GM12801 (cell line): ENCODE measurements around the gene CTRL.

Experiments used
- TF ChIP-seq, protein P1 (sequence below): IDR thresholded peaks from one replicate; pipeline ENCODE4 v1.5.1; 2011; ENCODE audit warnings: control low read depth; ENCODE audit not compliant: insufficient read length; ENCODE audit errors: extremely low read depth

Gene CTRL

DNA sequence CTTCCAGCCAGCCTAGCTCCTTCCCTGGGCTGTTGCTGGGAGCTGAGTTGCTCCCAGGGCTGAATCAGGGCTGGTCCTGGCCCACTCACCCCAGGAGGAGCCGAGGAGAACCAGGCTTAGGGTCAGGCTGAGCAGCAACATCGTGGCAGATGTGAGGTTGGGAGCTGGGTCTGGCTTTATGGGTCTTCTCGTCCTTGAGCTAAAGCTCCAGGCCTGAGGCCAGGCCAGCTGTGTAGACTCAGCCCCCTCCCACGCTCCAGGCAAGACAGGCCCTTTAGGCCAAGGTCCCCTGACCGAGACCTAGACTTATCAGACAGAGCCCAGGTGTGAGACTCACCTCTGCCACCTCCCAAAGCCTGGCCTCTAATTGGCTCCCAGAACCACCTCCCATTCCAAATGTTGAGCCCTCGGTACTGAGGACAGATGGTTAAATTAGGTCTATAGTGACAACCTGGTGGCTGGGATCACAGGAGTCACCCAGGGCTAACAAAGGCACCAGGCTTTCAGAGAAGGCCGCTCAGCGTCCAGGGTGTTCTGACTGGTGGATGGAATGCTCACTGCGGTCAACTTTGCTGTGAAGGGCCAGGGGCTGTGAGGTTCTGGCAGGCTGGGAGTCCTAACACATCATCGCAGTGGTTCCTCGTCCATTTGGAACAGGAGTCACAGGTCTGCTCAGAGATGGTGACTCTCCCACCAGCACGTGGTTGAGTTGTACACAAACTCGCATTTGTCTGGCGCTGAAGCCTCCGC, at the start of gene CTRL:
Gene CTRL (minus strand): TSS at position 151 of the 750 bp plus-strand sequence. CDS start 10 bp downstream, at position 141.
- TF ChIP-seq, protein P1, sequence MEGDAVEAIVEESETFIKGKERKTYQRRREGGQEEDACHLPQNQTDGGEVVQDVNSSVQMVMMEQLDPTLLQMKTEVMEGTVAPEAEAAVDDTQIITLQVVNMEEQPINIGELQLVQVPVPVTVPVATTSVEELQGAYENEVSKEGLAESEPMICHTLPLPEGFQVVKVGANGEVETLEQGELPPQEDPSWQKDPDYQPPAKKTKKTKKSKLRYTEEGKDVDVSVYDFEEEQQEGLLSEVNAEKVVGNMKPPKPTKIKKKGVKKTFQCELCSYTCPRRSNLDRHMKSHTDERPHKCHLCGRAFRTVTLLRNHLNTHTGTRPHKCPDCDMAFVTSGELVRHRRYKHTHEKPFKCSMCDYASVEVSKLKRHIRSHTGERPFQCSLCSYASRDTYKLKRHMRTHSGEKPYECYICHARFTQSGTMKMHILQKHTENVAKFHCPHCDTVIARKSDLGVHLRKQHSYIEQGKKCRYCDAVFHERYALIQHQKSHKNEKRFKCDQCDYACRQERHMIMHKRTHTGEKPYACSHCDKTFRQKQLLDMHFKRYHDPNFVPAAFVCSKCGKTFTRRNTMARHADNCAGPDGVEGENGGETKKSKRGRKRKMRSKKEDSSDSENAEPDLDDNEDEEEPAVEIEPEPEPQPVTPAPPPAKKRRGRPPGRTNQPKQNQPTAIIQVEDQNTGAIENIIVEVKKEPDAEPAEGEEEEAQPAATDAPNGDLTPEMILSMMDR: no peak

DNA sequence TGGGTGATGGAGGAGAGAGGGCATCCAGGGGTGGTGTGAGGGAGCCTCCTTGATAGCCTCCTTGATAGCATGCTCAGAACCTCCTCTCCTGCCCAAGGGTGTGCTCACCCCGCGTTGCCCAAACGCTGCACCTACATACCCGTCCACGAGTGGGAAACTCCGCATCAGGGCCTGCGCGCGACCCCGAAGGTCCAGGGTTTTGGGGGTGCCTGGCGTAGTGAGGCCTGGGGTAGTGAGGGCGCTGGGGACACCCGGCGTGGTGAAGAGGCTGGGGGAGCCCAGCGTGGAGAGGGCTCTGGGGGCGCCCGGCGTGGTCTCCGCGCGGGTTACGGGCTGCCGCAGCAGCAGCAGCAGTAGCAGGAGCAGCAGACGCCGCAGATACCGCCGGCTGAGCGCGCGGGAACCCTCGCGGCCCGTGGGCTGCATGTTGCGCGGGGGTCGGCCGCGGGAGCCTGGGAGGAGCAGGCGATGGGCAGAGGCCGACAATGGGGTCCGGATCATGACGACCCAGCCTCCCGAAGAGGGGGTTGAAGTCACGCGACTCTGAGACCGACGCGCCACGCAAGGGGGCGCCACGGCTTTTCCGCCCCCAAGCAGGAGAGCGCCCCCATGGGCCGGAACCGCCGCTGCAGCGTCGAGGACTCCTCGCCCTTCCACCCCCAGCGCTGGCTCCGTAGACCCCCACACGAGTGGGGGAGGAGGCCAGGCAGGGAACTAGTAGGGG, 48.5 kb upstream of the CTRL start, which contains the start of gene DPEP3:
Gene DPEP3 (minus strand): TSS at position 545 of the 724 bp plus-strand sequence. CDS start 119 bp downstream, at position 426.
- TF ChIP-seq, protein P1: no peak

DNA sequence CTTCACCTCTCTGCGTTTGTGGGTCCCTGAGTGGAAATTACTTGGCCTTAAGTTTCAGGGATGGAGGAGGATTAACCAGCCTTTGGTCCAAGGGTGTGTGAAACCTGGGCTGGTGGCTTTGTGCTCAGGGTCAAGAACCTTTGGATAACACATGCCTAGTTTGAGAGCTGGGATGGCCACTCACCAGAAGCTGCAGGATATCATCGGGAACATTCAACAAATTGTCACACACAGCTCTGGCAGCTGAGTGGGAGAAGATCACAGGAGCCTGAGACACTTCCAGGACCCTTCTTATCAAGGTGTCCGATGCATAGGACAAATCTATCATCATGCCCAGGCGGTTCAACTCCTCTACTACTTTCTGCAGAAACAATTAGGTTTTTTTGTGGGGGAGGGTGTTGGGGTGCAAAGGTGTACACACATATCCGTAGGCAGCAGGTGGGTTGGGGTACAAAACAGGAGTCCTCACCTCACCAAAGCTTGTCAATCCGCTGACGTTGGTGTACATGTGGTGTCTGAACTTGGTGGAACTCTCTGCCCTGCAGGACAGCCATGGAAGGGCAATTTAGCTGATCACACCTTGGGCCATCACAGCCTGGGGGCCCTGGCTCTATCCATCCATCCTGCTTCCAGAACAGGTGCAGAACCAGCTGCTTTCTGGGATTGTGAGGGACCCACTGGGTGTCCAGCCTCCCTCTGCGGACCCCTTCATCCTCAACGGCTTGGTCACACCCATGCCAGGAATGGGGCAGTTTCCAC, 46.0 kb upstream of the CTRL start:
- TF ChIP-seq, protein P1: no peak

DNA sequence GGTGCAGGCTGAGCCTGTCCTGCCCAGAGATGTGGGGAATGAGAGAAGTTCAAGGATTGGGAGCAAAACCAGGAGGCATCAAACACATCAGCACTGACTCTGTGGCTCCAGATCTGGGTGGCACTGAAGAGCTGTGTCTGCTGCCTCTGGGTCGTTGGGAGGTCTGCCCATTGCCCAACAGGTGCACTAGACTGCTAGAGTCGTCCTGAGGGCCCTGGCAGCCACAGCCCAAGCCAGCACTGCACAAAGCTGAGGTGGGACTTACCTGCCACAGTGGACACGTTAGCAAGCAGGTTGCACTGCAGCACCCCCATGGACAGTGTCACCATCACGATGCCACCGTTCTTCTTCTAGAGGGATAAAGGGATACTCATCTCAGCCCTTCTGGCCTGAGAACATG, 45.3 kb upstream of the CTRL start:
- TF ChIP-seq, protein P1: no peak

DNA sequence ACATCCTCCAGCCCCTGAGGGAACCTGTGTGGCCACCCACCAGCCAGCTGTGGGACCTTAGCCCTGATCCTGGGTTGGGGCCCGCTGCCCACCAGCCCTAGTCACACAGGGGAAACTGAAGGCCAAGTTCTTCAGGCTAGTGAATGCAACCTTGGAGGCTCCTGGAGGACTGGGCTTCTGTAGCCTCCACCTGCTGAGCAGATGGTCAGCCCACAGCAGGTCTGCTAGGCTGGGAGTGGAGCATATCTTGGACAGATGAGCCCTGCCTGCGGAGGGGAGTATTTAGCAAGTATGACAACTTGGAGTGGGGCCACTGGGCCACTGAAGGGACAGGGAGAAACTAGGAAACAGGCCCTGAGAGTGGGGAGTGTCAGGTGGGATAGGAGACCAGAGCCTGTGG, 44.5 kb upstream of the CTRL start:
- TF ChIP-seq, protein P1: no peak

DNA sequence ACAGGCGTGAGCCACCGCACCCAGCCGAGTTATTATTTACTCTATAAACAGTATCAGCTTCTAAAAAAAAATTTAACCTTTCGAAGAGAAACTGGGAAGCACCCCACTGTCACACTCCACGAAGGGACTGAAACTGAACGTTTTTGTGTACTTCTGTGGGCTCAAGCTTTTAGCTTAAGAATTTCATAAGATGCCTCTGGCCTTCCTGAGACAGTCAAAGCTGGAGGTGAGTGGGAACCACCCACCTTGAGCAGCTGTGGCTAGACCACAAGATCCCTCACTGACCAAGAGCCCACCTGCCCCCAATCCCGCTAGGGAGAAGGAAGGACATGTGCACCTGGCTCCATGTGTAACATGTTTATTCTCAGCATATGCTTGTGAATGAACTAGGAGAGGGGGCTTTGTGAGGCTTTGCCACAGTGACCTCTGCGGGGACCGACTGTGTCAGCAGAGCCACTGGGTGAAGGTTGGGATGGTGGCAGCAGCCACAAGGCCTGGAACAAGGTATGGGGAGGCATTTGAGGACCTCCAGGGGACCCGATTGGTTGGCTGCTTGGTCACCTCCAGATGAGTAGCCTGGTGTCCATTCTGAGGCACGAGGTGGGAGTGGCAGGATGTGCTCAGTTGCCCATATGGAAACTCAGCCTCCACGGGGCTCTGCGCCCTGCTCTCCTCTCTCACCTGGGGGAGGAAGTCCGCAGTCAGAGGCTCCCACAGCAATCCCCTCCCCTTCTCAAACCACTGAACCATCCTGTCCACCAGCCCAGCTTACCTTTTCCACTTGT, 43.9 kb upstream of the CTRL start:
- TF ChIP-seq, protein P1: no peak
